HepG2 (cell line): ENCODE data around the gene CREBBP. TPM values are rescaled to one million over a fixed set of nuclear protein-coding genes. Genes with fewer than 3 reads are reported as not detected.

Experiments
- CBX1 ChIP-seq: IDR thresholded peaks from one replicate; pipeline ENCODE4 v1.6.1; 2016; ENCODE audit warnings: antibody characterized with exemption, low read depth
- SP5 ChIP-seq: IDR thresholded peaks from 2 replicates; pipeline ENCODE4 v1.6.1; 2016; ENCODE audit warnings: low read depth, borderline replicate concordance
- ZFYVE20 ChIP-seq: sonication (generic); formaldehyde crosslinking; IDR thresholded peaks from 2 replicates; pipeline ENCODE4 v1.8.0; 2023; ENCODE audit warnings: low read depth, mild to moderate bottlenecking, moderate library complexity, missing genetic modification reagents, borderline replicate concordance
- ZNF446 ChIP-seq: sonication (generic); formaldehyde crosslinking; IDR thresholded peaks from 2 replicates; pipeline ENCODE4 v1.5.0; 2020; ENCODE audit warnings: mild to moderate bottlenecking, missing genetic modification reagents
- polyA plus RNA-seq, 8 experiments: library from polyadenylated mRNA; depleted of rRNA in 3 of 8; stranded (reverse) in 7 of 8; unstranded in 1 of 8; fragments of >200 nt; fragmentation: Illumina TruSeq in 4 of 8; extraction: Trizol in 4 of 8; gene quantifications; 2 replicates each; pipeline versions ENCODE4 v1.2.1 to v1.2.3, GENCODE V29; 2011 to 2016; ENCODE audit warnings: low read depth in 4 of 8, missing spikeins in 1 of 8, mixed read lengths in 1 of 8; ENCODE audit not compliant: insufficient read depth in 1 of 8
- total RNA-seq, 5 experiments: library from RNA; depleted of rRNA; stranded (reverse); fragments of >200 nt; fragmentation: Illumina TruSeq; extraction: Trizol; gene quantifications; 2 replicates each; pipeline ENCODE4 v1.2.3, GENCODE V29; 2016; ENCODE audit warnings: low read depth in 1 of 5
- TF ChIP-seq, protein P1 (sequence below): sonication (generic); formaldehyde crosslinking; IDR thresholded peaks from 2 replicates; pipeline ENCODE4 v1.5.1; 2020; ENCODE audit warnings: missing genetic modification reagents, mild to moderate bottlenecking, borderline replicate concordance
- TF ChIP-seq, protein P2 (sequence below): sonication (generic); formaldehyde crosslinking; conservative IDR thresholded peaks from 2 replicates; pipeline ENCODE4 v1.4.0; 2020; ENCODE audit warnings: missing genetic modification reagents
- TF ChIP-seq, protein P3 (sequence below), 2 experiments: fragments of 450-650 bp in 1 of 2; sonication (generic) in 1 of 2; formaldehyde crosslinking in 1 of 2; IDR thresholded peaks; 2 replicates each; pipeline versions ENCODE4 v1.6.1 to v1.8.0; 2016 to 2022; ENCODE audit warnings: antibody characterized with exemption in 1 of 2, mild to moderate bottlenecking in 1 of 2, missing genetic modification reagents in 1 of 2
- TF ChIP-seq, protein P4 (sequence below): sonication (generic); formaldehyde crosslinking; IDR thresholded peaks from 2 replicates; pipeline ENCODE4 v1.9.0; 2021; ENCODE audit warnings: mild to moderate bottlenecking, missing genetic modification reagents

CREBBP gene
- total and polyA plus RNA-seq, 2 of the 13 experiments (the other 11 are each of a cell fraction or from before 2014, with no cell fraction given): 5.3 to 10.4 TPM

DNA sequence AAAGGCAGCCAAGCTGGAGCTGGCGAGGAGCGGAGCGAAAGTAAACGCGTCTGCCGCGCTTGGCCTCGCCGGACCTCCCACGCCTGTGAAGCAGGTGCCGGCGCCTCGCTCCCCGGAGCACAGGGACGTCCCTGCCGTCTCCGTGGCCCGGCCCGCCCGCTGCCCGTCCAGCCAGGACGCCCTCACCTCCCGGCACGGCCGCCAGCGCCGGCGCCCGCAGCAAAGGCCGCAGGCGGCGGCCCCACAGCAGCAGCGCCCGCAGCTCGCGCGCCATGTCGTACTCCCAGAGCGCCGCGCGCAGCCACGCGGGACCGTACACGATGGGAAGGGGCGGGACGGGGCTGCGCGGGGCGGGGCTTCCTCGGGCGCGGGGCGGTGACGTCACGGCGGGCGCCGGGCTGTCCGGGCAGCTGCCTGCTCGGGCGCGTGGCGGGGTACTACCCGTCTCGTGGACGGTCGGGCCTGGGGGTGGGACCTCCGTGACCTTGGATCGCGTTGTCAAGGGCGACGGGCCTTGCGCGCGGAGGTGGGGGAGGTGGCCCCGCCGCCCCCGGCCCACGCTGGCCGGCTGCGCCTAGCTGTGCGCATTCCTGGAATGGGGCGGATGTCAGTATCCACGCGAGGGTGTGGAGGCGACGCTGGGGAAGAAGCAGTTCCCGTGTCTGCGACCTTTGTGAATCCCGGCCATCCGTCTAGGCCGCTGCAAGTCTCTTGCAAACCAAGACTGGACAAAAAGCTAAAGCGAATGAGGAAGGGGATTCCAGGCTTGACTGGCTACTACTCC lies 163.1 kb downstream of the CREBBP start, which contains the start of gene TRAP1 (continued):
- TF ChIP-seq, protein P1, sequence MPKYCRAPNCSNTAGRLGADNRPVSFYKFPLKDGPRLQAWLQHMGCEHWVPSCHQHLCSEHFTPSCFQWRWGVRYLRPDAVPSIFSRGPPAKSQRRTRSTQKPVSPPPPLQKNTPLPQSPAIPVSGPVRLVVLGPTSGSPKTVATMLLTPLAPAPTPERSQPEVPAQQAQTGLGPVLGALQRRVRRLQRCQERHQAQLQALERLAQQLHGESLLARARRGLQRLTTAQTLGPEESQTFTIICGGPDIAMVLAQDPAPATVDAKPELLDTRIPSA (CRISPR knock-in tag): no peak; the same call in 1 of the 2 replicates
- TF ChIP-seq, protein P2, sequence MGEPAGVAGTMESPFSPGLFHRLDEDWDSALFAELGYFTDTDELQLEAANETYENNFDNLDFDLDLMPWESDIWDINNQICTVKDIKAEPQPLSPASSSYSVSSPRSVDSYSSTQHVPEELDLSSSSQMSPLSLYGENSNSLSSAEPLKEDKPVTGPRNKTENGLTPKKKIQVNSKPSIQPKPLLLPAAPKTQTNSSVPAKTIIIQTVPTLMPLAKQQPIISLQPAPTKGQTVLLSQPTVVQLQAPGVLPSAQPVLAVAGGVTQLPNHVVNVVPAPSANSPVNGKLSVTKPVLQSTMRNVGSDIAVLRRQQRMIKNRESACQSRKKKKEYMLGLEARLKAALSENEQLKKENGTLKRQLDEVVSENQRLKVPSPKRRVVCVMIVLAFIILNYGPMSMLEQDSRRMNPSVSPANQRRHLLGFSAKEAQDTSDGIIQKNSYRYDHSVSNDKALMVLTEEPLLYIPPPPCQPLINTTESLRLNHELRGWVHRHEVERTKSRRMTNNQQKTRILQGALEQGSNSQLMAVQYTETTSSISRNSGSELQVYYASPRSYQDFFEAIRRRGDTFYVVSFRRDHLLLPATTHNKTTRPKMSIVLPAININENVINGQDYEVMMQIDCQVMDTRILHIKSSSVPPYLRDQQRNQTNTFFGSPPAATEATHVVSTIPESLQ (CRISPR knock-in tag): peak; percentile 68; the same call in 1 of the 2 replicates
- TF ChIP-seq, protein P3, sequence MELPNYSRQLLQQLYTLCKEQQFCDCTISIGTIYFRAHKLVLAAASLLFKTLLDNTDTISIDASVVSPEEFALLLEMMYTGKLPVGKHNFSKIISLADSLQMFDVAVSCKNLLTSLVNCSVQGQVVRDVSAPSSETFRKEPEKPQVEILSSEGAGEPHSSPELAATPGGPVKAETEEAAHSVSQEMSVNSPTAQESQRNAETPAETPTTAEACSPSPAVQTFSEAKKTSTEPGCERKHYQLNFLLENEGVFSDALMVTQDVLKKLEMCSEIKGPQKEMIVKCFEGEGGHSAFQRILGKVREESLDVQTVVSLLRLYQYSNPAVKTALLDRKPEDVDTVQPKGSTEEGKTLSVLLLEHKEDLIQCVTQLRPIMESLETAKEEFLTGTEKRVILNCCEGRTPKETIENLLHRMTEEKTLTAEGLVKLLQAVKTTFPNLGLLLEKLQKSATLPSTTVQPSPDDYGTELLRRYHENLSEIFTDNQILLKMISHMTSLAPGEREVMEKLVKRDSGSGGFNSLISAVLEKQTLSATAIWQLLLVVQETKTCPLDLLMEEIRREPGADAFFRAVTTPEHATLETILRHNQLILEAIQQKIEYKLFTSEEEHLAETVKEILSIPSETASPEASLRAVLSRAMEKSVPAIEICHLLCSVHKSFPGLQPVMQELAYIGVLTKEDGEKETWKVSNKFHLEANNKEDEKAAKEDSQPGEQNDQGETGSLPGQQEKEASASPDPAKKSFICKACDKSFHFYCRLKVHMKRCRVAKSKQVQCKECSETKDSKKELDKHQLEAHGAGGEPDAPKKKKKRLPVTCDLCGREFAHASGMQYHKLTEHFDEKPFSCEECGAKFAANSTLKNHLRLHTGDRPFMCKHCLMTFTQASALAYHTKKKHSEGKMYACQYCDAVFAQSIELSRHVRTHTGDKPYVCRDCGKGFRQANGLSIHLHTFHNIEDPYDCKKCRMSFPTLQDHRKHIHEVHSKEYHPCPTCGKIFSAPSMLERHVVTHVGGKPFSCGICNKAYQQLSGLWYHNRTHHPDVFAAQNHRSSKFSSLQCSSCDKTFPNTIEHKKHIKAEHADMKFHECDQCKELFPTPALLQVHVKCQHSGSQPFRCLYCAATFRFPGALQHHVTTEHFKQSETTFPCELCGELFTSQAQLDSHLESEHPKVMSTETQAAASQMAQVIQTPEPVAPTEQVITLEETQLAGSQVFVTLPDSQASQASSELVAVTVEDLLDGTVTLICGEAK (IDR thresholded peaks at IDR 0.05): no peak
- TF ChIP-seq, protein P3 (CRISPR knock-in tag; IDR thresholded peaks at IDR 0.05): peak; percentile 36
- TF ChIP-seq, protein P4, sequence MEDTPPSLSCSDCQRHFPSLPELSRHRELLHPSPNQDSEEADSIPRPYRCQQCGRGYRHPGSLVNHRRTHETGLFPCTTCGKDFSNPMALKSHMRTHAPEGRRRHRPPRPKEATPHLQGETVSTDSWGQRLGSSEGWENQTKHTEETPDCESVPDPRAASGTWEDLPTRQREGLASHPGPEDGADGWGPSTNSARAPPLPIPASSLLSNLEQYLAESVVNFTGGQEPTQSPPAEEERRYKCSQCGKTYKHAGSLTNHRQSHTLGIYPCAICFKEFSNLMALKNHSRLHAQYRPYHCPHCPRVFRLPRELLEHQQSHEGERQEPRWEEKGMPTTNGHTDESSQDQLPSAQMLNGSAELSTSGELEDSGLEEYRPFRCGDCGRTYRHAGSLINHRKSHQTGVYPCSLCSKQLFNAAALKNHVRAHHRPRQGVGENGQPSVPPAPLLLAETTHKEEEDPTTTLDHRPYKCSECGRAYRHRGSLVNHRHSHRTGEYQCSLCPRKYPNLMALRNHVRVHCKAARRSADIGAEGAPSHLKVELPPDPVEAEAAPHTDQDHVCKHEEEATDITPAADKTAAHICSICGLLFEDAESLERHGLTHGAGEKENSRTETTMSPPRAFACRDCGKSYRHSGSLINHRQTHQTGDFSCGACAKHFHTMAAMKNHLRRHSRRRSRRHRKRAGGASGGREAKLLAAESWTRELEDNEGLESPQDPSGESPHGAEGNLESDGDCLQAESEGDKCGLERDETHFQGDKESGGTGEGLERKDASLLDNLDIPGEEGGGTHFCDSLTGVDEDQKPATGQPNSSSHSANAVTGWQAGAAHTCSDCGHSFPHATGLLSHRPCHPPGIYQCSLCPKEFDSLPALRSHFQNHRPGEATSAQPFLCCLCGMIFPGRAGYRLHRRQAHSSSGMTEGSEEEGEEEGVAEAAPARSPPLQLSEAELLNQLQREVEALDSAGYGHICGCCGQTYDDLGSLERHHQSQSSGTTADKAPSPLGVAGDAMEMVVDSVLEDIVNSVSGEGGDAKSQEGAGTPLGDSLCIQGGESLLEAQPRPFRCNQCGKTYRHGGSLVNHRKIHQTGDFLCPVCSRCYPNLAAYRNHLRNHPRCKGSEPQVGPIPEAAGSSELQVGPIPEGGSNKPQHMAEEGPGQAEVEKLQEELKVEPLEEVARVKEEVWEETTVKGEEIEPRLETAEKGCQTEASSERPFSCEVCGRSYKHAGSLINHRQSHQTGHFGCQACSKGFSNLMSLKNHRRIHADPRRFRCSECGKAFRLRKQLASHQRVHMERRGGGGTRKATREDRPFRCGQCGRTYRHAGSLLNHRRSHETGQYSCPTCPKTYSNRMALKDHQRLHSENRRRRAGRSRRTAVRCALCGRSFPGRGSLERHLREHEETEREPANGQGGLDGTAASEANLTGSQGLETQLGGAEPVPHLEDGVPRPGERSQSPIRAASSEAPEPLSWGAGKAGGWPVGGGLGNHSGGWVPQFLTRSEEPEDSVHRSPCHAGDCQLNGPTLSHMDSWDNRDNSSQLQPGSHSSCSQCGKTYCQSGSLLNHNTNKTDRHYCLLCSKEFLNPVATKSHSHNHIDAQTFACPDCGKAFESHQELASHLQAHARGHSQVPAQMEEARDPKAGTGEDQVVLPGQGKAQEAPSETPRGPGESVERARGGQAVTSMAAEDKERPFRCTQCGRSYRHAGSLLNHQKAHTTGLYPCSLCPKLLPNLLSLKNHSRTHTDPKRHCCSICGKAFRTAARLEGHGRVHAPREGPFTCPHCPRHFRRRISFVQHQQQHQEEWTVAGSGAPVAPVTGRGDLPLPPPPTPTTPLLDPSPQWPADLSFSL (CRISPR knock-in tag): no peak
- TF ChIP-seq SP5: peak; percentile 58; the same call in 1 of the 2 replicates
- TF ChIP-seq ZFYVE20: no peak
- no peak; the same call in 1 of the 2 replicates for TF ChIP-seq ZNF446
- no peak for TF ChIP-seq CBX1
